Heart left ventricle (tissue), 13 donors: ENCODE data around the gene SNX11.

Source experiments
- POLR2A ChIP-seq, 2 donors: fragments of 450-650 bp; IDR thresholded peaks; one replicate each; pipeline ENCODE4 v1.6.1; 2017; ENCODE audit warnings: antibody characterized with exemption in 2 of 2, mild to moderate bottlenecking in 2 of 2, moderate library complexity in 2 of 2
- TF ChIP-seq, protein P1 (sequence below), 12 donors: fragments of 200-600 bp; sonication (generic) in 4 of 12; IDR thresholded peaks; one replicate each; pipeline versions ENCODE4 v1.5.0 to v1.8.0; 2018 to 2022; ENCODE audit warnings: antibody characterized with exemption in 12 of 12, mild to moderate bottlenecking in 5 of 12
- donor health status: ischemic (EF 13 %, LVEDD 7.1; RV severe dilation, severe dysfunction).
- donor health status: DM: no; HTN: yes; CAD: no.
- donor health status: DM: no; HTN: no; CAD: no.
- donor health status: ischemic (EF 25% LVEDD 6.9; RV normal size, moderate dysfunction).
- donor health status: ischemic (EF 25% LVEDD 5.7; RV mildly dilated, moderate dysfunction).
- donor health status: ischemic (EF 35%, LVEDD 5.7; RV mildly dilated, moderate dysfunction).
- donor health status: nonischemic (EF 11% LVEDD 7.7; RV severe dilation, severe dysfunction).
- donor health status: DM: yes; HTN: yes; CAD: no.
- donor health status: PGD.
- donor health status: ischemic (EF 29% LVEDD 5.4; RV normal size, mild dysfunction).
- donor health status: nonischemic (EF 23%, LVEDD 6.1; RV moderate dilation, normal function).

GRCh38 chr17:48123111-48123510, 15.5 kb downstream of the SNX11 start:
- TF ChIP-seq, protein P1, sequence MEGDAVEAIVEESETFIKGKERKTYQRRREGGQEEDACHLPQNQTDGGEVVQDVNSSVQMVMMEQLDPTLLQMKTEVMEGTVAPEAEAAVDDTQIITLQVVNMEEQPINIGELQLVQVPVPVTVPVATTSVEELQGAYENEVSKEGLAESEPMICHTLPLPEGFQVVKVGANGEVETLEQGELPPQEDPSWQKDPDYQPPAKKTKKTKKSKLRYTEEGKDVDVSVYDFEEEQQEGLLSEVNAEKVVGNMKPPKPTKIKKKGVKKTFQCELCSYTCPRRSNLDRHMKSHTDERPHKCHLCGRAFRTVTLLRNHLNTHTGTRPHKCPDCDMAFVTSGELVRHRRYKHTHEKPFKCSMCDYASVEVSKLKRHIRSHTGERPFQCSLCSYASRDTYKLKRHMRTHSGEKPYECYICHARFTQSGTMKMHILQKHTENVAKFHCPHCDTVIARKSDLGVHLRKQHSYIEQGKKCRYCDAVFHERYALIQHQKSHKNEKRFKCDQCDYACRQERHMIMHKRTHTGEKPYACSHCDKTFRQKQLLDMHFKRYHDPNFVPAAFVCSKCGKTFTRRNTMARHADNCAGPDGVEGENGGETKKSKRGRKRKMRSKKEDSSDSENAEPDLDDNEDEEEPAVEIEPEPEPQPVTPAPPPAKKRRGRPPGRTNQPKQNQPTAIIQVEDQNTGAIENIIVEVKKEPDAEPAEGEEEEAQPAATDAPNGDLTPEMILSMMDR (IDR thresholded peaks at IDR 0.05) = no peak
- TF ChIP-seq POLR2A (IDR thresholded peaks at IDR 0.05) = no peak
